Colon (tissue), 2 donors: Measurements from ENCODE around the gene C6orf15.

Source experiments
- FAIRE-seq: peaks from 2 replicates; lab custom pipeline; 2012; peaks lifted over from hg19 to GRCh38; lab: Jason Lieb, UNC
- donor health status: control.
- donor health status: control.

C6orf15 gene

GRCh38 chr6:31107052-31107451 is 5.3 kb downstream of the C6orf15 start:
- FAIRE-seq: no peak

- FAIRE-seq: no peak
Measured at GRCh38 chr6:31103136-31103535, 9.2 kb downstream of the C6orf15 start.

DNA sequence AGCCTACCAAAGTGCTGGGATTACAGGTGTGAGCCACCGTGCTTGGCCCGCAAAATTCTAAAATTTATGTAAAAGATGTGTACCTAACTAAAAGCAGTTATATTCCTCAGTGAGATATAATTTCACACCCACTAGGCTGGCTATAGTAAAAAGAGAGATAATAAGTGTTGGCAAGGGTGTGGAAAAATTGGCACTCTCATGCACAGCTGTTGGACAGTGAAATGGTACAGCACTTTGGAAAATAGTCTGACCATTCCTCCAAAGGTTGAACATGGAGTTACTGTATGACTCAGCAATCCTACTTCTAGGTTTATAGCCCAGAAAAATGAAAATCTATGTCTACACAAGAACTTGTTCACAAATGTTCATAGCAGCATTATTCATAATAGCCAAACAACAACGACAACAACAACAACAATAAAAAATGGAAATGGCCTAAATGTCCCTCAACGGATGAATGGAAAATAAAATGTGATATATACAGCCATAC is 13.9 kb downstream of the C6orf15 start:
- no peak for FAIRE-seq

- FAIRE-seq: no peak
Measured at GRCh38 chr6:31096656-31097055, 15.7 kb downstream of the C6orf15 start.

DNA sequence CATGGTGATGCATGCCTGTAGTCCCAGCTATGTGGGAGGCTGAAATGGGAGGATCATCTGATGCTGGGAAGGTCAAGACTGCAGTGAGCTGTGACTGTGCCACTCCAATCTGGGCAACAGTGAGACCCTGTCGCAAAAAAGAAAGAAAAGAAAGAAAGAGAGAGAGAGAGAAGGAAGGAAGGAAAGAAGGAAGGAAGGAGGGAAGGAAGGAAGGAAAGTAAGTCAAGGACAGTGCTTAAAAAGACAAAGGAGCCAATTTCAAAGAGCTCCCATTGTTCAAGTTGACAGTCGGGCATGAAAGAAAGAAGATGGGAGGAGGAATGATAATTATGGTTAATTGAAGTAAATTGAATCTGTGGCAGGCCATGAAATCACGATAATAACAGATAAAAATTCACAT is 16.2 kb downstream of the C6orf15 start:
- no peak for FAIRE-seq

DNA sequence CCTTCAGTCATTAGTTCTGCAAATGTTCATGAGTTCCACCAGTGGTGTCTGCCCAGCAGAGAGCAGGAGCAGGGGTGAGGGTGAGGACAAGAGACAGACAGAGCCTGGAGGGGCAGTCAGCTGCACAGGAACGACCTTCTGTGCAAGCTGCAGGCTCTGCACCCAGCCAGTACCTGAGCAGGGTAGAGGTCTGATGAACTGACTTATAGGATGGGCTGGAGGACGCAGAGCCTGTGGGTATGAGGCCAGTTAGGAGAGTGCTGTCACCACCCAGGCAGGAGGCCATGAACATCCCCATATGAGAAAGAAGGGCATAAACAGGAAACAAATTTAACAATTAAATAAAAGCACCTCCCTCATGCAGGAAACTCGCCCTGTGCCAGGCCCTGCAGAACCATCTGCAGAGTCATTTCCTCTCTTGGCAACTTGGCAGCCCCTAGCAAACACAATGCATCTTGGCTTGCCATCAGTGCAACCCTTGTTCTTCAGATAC is 17.9 kb downstream of the C6orf15 start:
- no peak for FAIRE-seq

DNA sequence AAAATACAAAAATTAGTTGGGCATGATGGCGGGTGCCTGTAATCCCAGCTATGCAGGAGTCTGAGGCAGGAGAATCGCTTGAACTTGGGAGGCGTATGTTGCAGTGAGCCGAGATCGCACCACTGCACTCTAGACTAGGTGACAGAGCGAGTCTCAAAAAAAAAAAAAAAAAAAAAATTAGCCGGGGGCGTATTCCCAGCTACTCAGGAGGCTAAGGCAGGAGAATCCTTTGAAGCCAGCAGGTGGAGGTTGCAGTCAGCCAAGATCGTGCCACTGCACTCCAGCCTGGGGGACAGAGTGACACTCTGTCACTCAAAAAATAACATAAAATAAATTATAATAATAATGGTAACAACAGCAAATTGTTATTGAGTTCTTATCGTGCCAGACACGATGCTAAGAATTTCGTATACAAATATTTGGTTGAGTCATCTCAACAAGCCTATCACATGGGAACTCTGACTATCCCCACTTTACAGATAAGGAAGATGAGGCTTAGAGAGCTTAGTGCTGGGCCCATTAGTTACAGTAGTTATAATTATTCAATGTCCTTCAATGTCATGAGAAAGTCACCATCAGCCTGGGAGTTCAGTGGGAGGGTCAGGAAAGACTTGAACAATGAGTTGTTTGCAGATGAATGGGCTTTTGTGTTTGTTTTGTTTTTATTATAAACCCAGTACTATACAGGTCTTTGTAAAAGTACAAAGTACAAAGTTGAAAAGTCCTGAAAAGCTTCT is 19.4 kb downstream of the C6orf15 start:
- no peak for FAIRE-seq

GRCh38 chr6:31092238-31092637 is 20.1 kb downstream of the C6orf15 start:
- FAIRE-seq: no peak

- FAIRE-seq: no peak
Measured at GRCh38 chr6:31091680-31092079, 20.7 kb downstream of the C6orf15 start.

DNA sequence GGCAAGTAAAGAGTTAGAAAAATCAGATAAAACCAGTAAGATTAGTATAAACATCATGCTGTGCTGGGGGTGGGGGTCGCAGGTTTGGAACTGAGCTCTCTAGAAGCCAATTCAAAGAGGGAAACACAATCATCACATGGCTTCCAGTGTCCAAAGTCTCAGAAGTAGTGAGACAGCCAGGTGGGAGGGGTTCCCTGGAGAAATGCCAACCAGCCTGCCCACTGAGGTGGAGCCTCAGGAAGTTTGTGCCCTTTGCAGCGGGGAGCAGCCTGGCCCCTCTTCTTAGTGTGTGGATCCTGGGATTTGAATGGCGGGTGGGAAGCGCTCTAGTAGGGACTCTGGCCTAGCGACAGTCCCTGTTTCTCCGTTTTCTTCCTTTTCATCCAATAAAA is 21.4 kb downstream of the C6orf15 start:
- no peak for FAIRE-seq

DNA sequence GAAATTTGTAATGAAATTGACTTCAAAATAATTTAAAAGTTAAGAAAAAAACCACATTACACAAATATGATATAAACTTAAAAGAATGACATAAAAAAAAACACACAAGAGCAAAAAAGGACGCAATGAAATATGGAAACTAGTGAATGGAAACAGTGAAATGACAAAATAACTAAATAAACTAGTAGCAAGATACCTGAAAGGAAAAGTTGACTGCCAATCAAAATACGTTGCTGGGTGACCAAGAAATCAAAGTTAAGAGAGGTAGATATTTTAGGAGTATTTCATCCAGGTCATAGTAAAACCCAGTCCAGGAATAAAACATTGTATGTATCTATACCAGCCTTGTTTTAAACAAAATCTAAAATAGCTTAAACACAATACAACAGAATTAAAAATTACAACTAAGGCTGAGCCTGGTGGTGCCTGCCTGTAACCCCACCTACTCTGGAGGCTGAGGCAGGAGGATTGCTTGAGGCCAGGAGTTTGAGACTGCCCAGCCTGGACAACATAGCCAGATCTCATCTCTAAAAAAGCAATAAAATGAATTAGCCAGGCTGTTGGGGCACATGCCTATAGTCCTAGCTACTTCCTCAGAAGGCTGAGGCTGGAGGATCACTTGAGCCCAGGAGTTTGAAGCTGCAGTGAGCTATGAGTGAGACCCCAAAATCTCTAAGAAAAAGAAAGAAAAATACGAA is 22.0 kb downstream of the C6orf15 start:
- no peak for FAIRE-seq

DNA sequence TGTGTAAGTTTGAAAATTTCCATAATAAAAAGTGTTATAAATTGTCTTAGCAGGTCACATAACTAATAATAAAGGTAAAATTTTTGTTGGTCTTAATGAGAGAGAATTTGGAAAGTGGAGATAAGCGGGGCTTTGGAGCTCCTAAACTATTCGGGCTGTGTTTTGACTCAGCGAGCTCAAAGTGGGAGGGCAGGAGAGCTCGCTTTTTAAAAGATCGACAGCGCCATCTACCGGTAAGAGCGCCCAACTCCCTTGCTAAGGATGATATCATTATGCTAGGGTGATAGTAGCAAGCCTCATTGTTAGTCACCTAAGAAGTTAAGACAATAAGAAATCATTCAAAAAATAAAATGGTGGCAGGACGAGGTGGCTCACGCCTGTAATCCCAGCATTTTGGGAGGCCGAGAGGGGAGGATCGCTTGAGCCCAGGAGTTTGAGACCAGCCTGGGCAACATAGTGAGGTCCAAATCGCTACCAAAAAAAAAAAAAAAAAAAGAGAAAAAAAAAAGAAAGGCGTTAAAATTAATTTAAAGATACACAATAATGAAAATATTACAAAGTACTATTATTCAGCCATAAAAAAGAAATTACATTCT is 24.8 kb downstream of the C6orf15 start:
- no peak for FAIRE-seq

GRCh38 chr6:31086788-31087440 is 25.5 kb downstream of the C6orf15 start:
- FAIRE-seq: no peak

GRCh38 chr6:31083742-31084354 is 28.5 kb downstream of the C6orf15 start:
- no peak for FAIRE-seq

GRCh38 chr6:31081872-31082271 is 30.5 kb downstream of the C6orf15 start:
- no peak for FAIRE-seq

DNA sequence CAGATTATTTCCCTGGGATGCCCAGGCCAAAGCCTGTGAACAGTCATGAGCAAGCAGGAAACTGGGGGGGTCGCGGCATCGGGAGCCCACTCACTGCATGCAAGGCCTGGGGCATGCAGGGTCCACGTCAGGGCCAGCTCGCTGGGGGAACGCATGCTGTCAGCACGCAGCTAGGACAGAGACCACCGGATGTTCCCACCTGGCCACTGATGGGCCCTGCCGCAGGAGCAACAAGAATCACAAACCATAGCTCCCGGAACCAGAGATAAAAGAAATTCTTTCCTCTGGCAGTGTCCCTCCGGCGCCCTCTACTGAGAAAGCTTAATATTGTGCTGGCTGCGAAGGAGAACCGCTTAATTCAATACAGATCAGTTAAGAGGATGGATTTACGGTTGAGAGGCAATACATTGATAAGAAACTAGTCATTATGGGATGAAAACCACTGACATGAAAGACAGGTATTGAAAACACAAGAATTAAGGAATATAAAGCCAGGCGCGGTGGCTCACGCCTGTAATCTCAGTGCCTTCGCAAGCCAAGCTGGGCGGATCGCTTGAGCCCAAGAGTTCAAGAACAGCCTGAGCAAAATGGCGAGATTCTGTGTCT is 32.6 kb downstream of the C6orf15 start:
- no peak for FAIRE-seq

DNA sequence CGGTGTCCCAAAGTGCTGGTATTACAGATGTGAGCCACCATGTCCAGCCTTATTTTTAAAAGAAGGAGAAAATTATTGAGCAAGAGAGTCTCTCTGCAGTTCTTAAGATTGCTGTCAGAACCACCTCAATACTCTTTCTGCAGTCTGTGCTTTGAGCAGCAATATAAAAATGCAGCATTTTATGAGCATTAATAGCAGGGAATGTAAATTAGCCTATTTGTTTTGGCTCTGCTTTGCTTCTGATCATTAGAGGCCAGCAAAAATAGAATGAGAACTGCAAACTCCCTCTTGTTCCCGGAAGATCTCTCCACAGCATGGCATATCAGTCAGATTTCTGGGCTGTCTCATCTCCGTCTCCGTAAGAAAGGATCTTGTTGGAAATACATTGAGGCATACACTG is 35.8 kb downstream of the C6orf15 start:
- FAIRE-seq: no peak

DNA sequence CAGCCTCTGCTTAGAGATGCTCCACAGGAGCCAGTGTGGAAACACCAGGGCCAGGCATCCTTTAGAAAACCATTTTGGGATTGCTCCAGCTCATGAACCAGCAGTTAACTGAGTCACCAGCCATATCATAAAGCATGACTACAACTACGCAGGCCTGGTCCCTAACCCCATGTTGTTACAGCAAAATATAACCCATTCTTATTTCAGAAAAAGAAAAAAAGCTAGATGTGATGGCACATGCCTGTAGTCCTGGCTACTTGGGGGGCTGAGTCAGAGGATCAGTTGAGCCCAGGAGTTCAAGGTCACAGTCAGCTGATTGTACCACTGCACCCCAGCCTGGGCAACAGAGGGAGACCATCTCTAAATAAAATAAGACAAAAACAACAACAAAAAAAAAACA is 36.8 kb downstream of the C6orf15 start:
- no peak for FAIRE-seq

GRCh38 chr6:31074401-31074800 is 38.0 kb downstream of the C6orf15 start:
- no peak for FAIRE-seq

DNA sequence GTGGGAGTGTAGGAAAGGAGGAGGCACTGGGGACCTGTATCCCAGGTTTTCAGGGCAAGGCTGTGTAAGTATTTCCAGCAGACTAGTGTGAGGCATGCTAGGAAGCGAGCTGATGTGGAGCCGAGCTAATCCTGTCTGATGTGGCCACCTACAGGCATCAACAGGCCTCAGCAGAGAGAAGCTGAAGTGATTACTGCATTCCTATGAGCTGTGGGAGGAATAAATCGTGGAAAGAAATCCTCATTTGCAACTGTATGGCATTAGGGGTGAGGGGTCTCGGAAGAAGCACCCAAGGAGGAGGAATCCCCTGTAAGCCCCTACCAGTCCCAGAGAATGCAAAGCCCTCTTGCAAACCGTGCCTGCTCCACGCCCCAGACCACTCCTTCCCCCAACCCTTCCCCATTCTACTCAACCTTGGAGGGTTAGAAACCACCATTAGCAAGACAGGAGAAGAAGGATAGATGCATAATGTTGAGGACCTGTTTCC is 41.6 kb downstream of the C6orf15 start:
- FAIRE-seq: no peak

DNA sequence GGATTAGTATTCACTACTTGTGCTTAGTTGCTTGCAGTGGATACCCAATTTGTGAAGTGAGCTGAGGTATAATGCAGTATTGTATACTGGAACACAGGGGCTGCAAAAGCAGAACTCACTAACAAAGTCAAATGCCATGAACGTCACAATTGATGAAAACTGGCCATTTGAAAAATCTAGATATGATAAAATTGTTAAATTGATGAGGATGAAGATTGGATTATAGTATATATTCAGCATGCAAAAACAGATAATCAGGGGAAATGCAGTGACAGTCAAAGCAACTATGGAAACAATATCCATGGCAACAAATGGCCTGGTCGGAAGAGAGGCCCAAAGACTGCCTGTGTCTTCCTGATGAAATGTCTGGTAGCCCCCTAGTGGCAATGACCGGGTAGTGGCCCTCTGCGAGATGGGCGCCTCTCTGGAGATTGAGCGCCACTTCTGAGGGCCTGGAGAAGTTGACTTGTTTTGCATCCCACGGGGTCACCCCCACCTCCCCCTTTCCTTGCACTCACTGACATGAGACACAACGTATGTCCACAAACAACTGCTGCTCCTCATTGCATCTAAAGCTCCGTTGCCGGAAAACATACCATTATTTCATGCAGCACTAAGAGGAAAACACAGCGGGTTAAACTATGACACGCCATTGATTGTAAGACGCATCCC is 43.6 kb downstream of the C6orf15 start:
- no peak for FAIRE-seq
